ENCODE data around the gene GTPBP2.
"Not testable (repeated sequence)": the region's sequence is repeated elsewhere in the genome, so short reads cannot be mapped to it uniquely, and the experiment has no call there.

Gene GTPBP2

GRCh38 chr6:43658161-43658560 is 29.1 kb upstream of the GTPBP2 start:
- no peak for DNase-seq

- no peak for DNase-seq
Observed at GRCh38 chr6:43657221-43657802, 28.2 kb upstream of the GTPBP2 start.

GRCh38 chr6:43652822-43653221 is 23.8 kb upstream of the GTPBP2 start:
- DNase-seq = not testable (repeated sequence)

GRCh38 chr6:43648248-43648647 is 19.2 kb upstream of the GTPBP2 start:
- no peak for DNase-seq

GRCh38 chr6:43647613-43648012 is 18.5 kb upstream of the GTPBP2 start:
- DNase-seq = no peak

GRCh38 chr6:43645613-43645964 is 16.5 kb upstream of the GTPBP2 start:
- no peak for DNase-seq

GRCh38 chr6:43644940-43645612 is 16.0 kb upstream of the GTPBP2 start, which contains the start of gene RSPH9:
TSS of gene RSPH9 (plus strand) at chr6:43645036. CDS start at chr6:43645099, 63 bp downstream.
- DNase-seq = peak; percentile 66

- peak; percentile 62 for DNase-seq
Observed at GRCh38 chr6:43639984-43640800, 11.1 kb upstream of the GTPBP2 start.

GRCh38 chr6:43636308-43636659 is 7.2 kb upstream of the GTPBP2 start:
- peak; percentile 12 for DNase-seq

- peak; percentile 88 for DNase-seq
Observed at GRCh38 chr6:43635387-43636307, 6.6 kb upstream of the GTPBP2 start, which contains the start of gene MAD2L1BP. TSS of gene MAD2L1BP (plus strand) at chr6:43635840. CDS start at chr6:43635876, 36 bp downstream.

GRCh38 chr6:43634702-43635303 is 5.7 kb upstream of the GTPBP2 start:
- no peak for DNase-seq

GRCh38 chr6:43633002-43633401 is 3.9 kb upstream of the GTPBP2 start:
- DNase-seq = not testable (repeated sequence)

GRCh38 chr6:43630980-43631619 is 2.0 kb upstream of the GTPBP2 start:
- no peak for DNase-seq

- DNase-seq = peak; percentile 99
Observed at GRCh38 chr6:43629505-43630300, 639 bp upstream of the GTPBP2 start.

- DNase-seq = peak; percentile 35
Observed at GRCh38 chr6:43628393-43629103, 516 bp downstream of the GTPBP2 start.

GRCh38 chr6:43627008-43627825 is 1.8 kb downstream of the GTPBP2 start:
- DNase-seq = peak; percentile 98

- no peak for DNase-seq
Observed at GRCh38 chr6:43625393-43625992, 3.6 kb downstream of the GTPBP2 start.

- DNase-seq = no peak
Observed at GRCh38 chr6:43624786-43625288, 4.2 kb downstream of the GTPBP2 start.
